IPS-18a (cell line): ENCODE results near the gene PBRM1.
A peak's percentile ranks its signal among the peaks of the same experiment; 100 is the strongest.

Experiments
- H3K27ac ChIP-seq: one replicate; pipeline ENCODE4 v1.5.1; 2013; ENCODE audit warnings: low read length
- H3K27me3 ChIP-seq: one replicate; pipeline ENCODE4 v1.6.1; 2013; ENCODE audit warnings: mild to moderate bottlenecking, low read length; ENCODE audit not compliant: control insufficient read depth, insufficient read depth
- H3K36me3 ChIP-seq: one replicate; pipeline ENCODE4 v1.6.1; 2013; ENCODE audit warnings: low read depth, low read length; ENCODE audit not compliant: control insufficient read depth
- H3K4me1 ChIP-seq: one replicate; pipeline ENCODE4 v1.6.1; 2013; ENCODE audit warnings: low read depth, low read length; ENCODE audit not compliant: control insufficient read depth
- H3K4me3 ChIP-seq: one replicate; pipeline ENCODE4 v1.5.1; 2013; ENCODE audit warnings: low read length
- H3K9ac ChIP-seq: one replicate; pipeline ENCODE4 v1.6.1; 2013; ENCODE audit warnings: mild to moderate bottlenecking, low read length, moderate library complexity
- H3K9me3 ChIP-seq: one replicate; pipeline ENCODE4 v1.6.1; 2013; ENCODE audit warnings: low read depth, low read length; ENCODE audit not compliant: control insufficient read depth

PBRM1 gene

GRCh38 chr3:52696830-52697631 is 11.3 kb upstream of the PBRM1 start:
- Histone ChIP-seq H3K36me3 (peaks cover 59% of the 10 kb centered on the region), H3K9ac (no peak overlapping the region), H3K27ac (no peak overlapping the region), H3K27me3 (no peaks in the 10 kb centered on the region), H3K4me3 (no peak overlapping the region), H3K9me3 (no peaks in the 10 kb centered on the region), H3K4me1 (no peaks in the 10 kb centered on the region)

GRCh38 chr3:52695798-52696671 is 10.3 kb upstream of the PBRM1 start:
- H3K4me3 ChIP-seq = no peak overlapping the region
- no peaks in the 10 kb centered on the region for H3K4me1 ChIP-seq
- H3K36me3 ChIP-seq = peaks cover 69% of the 10 kb centered on the region
- H3K27ac ChIP-seq = no peak overlapping the region
- no peak overlapping the region for H3K9ac ChIP-seq
- H3K27me3 ChIP-seq = no peaks in the 10 kb centered on the region
- H3K9me3 ChIP-seq = no peaks in the 10 kb centered on the region

GRCh38 chr3:52694528-52695189 is 8.9 kb upstream of the PBRM1 start:
- no peak overlapping the region for H3K9ac ChIP-seq
- H3K4me1 ChIP-seq = no peaks in the 10 kb centered on the region
- H3K4me3 ChIP-seq = no peak overlapping the region
- no peak overlapping the region for H3K27ac ChIP-seq
- H3K9me3 ChIP-seq = no peaks in the 10 kb centered on the region
- H3K27me3 ChIP-seq = no peaks in the 10 kb centered on the region
- peaks cover 83% of the 10 kb centered on the region for H3K36me3 ChIP-seq

- Histone ChIP-seq H3K4me3 (no peak overlapping the region), H3K36me3 (peaks cover 98% of the 10 kb centered on the region), H3K4me1 (no peaks in the 10 kb centered on the region)
These were observed 7.4 kb upstream of the PBRM1 start for GRCh38 chr3:52693071-52693470.

GRCh38 chr3:52690560-52690959 is 4.8 kb upstream of the PBRM1 start:
- Histone ChIP-seq H3K9ac (no peak overlapping the region), H3K27ac (no peak overlapping the region), H3K36me3 (peaks cover 86% of the 10 kb centered on the region), H3K4me1 (no peaks in the 10 kb centered on the region), H3K9me3 (no peaks in the 10 kb centered on the region), H3K4me3 (no peak overlapping the region), H3K27me3 (no peaks in the 10 kb centered on the region)

More at GRCh38 chr3:52693071-52693470, 7.4 kb upstream of the PBRM1 start:
- no peak overlapping the region for H3K9ac ChIP-seq
- no peaks in the 10 kb centered on the region for H3K9me3 ChIP-seq
- H3K27me3 ChIP-seq = no peaks in the 10 kb centered on the region
- no peak overlapping the region for H3K27ac ChIP-seq

GRCh38 chr3:52689151-52689550 is 3.4 kb upstream of the PBRM1 start:
- peaks cover 5% of the 10 kb centered on the region for H3K4me1 ChIP-seq
- no peak overlapping the region for H3K9ac ChIP-seq
- no peak overlapping the region for H3K27ac ChIP-seq
- no peak overlapping the region for H3K4me3 ChIP-seq
- H3K9me3 ChIP-seq = no peaks in the 10 kb centered on the region
- H3K27me3 ChIP-seq = no peaks in the 10 kb centered on the region
- H3K36me3 ChIP-seq = peaks cover 73% of the 10 kb centered on the region

GRCh38 chr3:52688266-52688665 is 2.6 kb upstream of the PBRM1 start:
- Histone ChIP-seq H3K27me3 (no peaks in the 10 kb centered on the region), H3K4me1 (peaks cover 6% of the 10 kb centered on the region), H3K4me3 (no peak overlapping the region), H3K27ac (no peak overlapping the region), H3K36me3 (peaks cover 64% of the 10 kb centered on the region), H3K9ac (no peak overlapping the region), H3K9me3 (no peaks in the 10 kb centered on the region)

- H3K36me3 ChIP-seq = peaks cover 44% of the 10 kb centered on the region
- peaks cover 6% of the 10 kb centered on the region for H3K4me1 ChIP-seq
These were observed 416 bp downstream of the PBRM1 start for GRCh38 chr3:52685285-52685708.

GRCh38 chr3:52684184-52684583 is 1.5 kb downstream of the PBRM1 start:
- no peaks in the 10 kb centered on the region for H3K9me3 ChIP-seq
- peaks cover 42% of the 10 kb centered on the region for H3K36me3 ChIP-seq
- H3K27ac ChIP-seq = no peak overlapping the region
- H3K27me3 ChIP-seq = no peaks in the 10 kb centered on the region
- peaks cover 6% of the 10 kb centered on the region for H3K4me1 ChIP-seq
- H3K4me3 ChIP-seq = peak overlapping the region; percentile 91
- H3K9ac ChIP-seq = peak overlapping the region; percentile 79

More at GRCh38 chr3:52685285-52685708, 416 bp downstream of the PBRM1 start:
- Histone ChIP-seq H3K9ac (peak overlapping the region; percentile 97), H3K27ac (peak overlapping the region; percentile 33), H3K9me3 (no peaks in the 10 kb centered on the region), H3K4me3 (peak overlapping the region; percentile 99), H3K27me3 (no peaks in the 10 kb centered on the region)

GRCh38 chr3:52683611-52684010 is 2.1 kb downstream of the PBRM1 start:
- no peak overlapping the region for H3K4me3 ChIP-seq
- no peaks in the 10 kb centered on the region for H3K9me3 ChIP-seq
- peaks cover 42% of the 10 kb centered on the region for H3K36me3 ChIP-seq
- H3K27me3 ChIP-seq = no peaks in the 10 kb centered on the region
- no peak overlapping the region for H3K9ac ChIP-seq
- no peak overlapping the region for H3K27ac ChIP-seq
- peaks cover 6% of the 10 kb centered on the region for H3K4me1 ChIP-seq

GRCh38 chr3:52682016-52682415 is 3.7 kb downstream of the PBRM1 start:
- Histone ChIP-seq H3K4me3 (no peak overlapping the region), H3K36me3 (peaks cover 39% of the 10 kb centered on the region), H3K4me1 (peaks cover 6% of the 10 kb centered on the region), H3K9ac (no peak overlapping the region), H3K27ac (no peak overlapping the region), H3K9me3 (no peaks in the 10 kb centered on the region), H3K27me3 (no peaks in the 10 kb centered on the region)
